ENCODE results near the gene STK39. TPM values are rescaled to one million over a fixed set of nuclear protein-coding genes. Genes with fewer than 3 reads are reported as not detected.

The STK39 gene
- total and polyA plus RNA-seq, 2 of the 4 experiments (the other 2 are of a cell fraction) = 11.8 to 16.4 TPM

DNA sequence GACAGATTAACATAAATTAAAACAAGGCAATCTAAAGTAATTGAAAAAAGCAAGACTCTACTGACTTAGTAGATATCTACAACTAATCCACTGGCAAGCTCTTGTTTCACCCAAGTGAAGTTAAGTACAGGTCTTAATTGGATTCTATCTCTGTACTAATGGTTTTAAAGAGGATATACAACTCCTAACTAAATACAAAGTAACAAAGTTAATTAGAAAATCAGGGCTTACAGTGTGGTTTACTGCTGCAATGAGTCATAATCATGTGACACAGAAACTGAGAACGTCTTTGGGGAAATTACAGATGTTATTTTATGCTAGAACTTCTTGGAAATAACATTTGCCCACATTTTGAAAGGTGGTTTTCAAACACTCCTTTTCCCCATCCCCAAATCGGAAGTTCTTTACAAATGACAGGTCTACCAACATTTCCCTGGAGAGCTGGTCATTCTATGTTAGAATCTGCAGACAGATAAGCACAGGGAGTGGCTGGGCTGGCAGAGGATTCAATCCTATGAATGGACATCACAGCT, 245.3 kb downstream of the STK39 start:
- Histone ChIP-seq H2BK5ac (ENCODE audit: low read depth, low read length, poor library complexity, severe bottlenecking) (peak overlapping the region; percentile 17), H3K36me3 (ENCODE audit: control insufficient read depth, insufficient read depth, low read length) (peaks cover 4% of the 10 kb centered on the region; the same call in 1 of the 2 replicates), H3K23ac (ENCODE audit: low read depth, low read length) (no peak overlapping the region), H2BK20ac (ENCODE audit: low read depth, low read length) (no peak overlapping the region), H3K56ac (ENCODE audit: extremely low read depth, insufficient read depth, low read length) (no peak overlapping the region), H4K20me1 (ENCODE audit: insufficient read depth, low read length) (no peaks in the 10 kb centered on the region), H3K9ac (ENCODE audit: low read depth, low read length) (no peak overlapping the region), H3K9me1 (ENCODE audit: insufficient read depth, low read length) (peaks cover 2% of the 10 kb centered on the region; the same call in 1 of the 2 replicates), H3K4me2 (ENCODE audit: low read depth, low read length) (no peak overlapping the region), H3K4me3 (ENCODE audit: insufficient read depth, low read depth, low read length) (no peak overlapping the region), H2BK120ac (ENCODE audit: low read depth, low read length) (no peak overlapping the region), H3K4me1 (ENCODE audit: control insufficient read depth, insufficient read depth, low read length) (peaks cover 4% of the 10 kb centered on the region), H3K14ac (replicated peaks; ENCODE audit: low read depth, low read length) (no peak overlapping the region), H4K91ac (ENCODE audit: insufficient read depth, low read depth, low read length) (no peak overlapping the region), H3K79me1 (ENCODE audit: low read depth in 1 of 2, low read length in 2 of 2) (peaks cover 0 to 8% of the 10 kb centered on the region in 2 experiments; a peak in 2 of 4 replicates), H3K27me3 (ENCODE audit: control insufficient read depth, insufficient read depth, low read length) (no peaks in the 10 kb centered on the region), H3K27ac (ENCODE audit: insufficient read depth, low read length) (peak overlapping the region; percentile 9; the same call in 1 of the 2 replicates), H2AK9ac (replicated peaks; ENCODE audit: low read depth, low read length, poor library complexity) (no peak overlapping the region), H4K5ac (ENCODE audit: low read depth, low read length) (no peak overlapping the region), H4K8ac (ENCODE audit: low read depth in 2 of 2, low read length in 2 of 2) (no peak overlapping the region), H2AFZ (replicated peaks; ENCODE audit: low read length, poor library complexity) (no peak overlapping the region), H2AK5ac (ENCODE audit: low read depth, low read length) (no peak overlapping the region), H3K4ac (ENCODE audit: low read depth, low read length) (no peak overlapping the region), H2BK15ac (ENCODE audit: low read depth, low read length) (no peak overlapping the region), H3K18ac (ENCODE audit: low read depth, low read length) (no peak overlapping the region), H3K9me3 (ENCODE audit: control insufficient read depth, insufficient read depth, low read length) (no peaks in the 10 kb centered on the region)
- POLR2A ChIA-PET (ENCODE audit: unreplicated experiment) = no interaction called here
- ATAC-seq (ENCODE audit: low read depth) (peak; percentile 64; the same call in 1 of the 2 replicates), DNase-seq (peak; percentile 59)
- TF ChIP-seq SMC3 (IDR thresholded peaks at IDR 0.05; ENCODE audit: low read depth, low read length) = no peak
- TF ChIP-seq FOS (IDR thresholded peaks at IDR 0.05; ENCODE audit: low read depth, low read length) = peak; percentile 16; the same call in 1 of the 2 replicates
- TF ChIP-seq, protein P1, sequence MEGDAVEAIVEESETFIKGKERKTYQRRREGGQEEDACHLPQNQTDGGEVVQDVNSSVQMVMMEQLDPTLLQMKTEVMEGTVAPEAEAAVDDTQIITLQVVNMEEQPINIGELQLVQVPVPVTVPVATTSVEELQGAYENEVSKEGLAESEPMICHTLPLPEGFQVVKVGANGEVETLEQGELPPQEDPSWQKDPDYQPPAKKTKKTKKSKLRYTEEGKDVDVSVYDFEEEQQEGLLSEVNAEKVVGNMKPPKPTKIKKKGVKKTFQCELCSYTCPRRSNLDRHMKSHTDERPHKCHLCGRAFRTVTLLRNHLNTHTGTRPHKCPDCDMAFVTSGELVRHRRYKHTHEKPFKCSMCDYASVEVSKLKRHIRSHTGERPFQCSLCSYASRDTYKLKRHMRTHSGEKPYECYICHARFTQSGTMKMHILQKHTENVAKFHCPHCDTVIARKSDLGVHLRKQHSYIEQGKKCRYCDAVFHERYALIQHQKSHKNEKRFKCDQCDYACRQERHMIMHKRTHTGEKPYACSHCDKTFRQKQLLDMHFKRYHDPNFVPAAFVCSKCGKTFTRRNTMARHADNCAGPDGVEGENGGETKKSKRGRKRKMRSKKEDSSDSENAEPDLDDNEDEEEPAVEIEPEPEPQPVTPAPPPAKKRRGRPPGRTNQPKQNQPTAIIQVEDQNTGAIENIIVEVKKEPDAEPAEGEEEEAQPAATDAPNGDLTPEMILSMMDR (conservative IDR thresholded peaks at IDR 0.05; ENCODE audit: low read depth, low read length) = no peak
- no peak for TF ChIP-seq POLR2A (IDR thresholded peaks at IDR 0.05; ENCODE audit: low read depth, low read length)
- no peak for TF ChIP-seq RAD21 (IDR thresholded peaks at IDR 0.05; ENCODE audit: low read length)
- peak; percentile 43; the same call in 1 of the 2 replicates for TF ChIP-seq BHLHE40 (IDR thresholded peaks at IDR 0.05; ENCODE audit: low read depth, low read length)
- TF ChIP-seq RFX5 (IDR thresholded peaks at IDR 0.05; ENCODE audit: low read depth, low read length) = no peak
- no peak for TF ChIP-seq NFE2L2 (IDR thresholded peaks at IDR 0.05; ENCODE audit: low read depth, low read length)
- no peak for TF ChIP-seq MAZ (IDR thresholded peaks at IDR 0.05; ENCODE audit: borderline replicate concordance, low read depth, low read length)
- TF ChIP-seq MXI1 (IDR thresholded peaks at IDR 0.05; ENCODE audit: borderline replicate concordance, low read depth, low read length) = no peak
- no peak for TF ChIP-seq RCOR1 (IDR thresholded peaks at IDR 0.05; ENCODE audit: insufficient replicate concordance, low read length)
- TF ChIP-seq CEBPB (IDR thresholded peaks at IDR 0.05; ENCODE audit: low read depth, low read length) = no peak
- TF ChIP-seq MAFK (IDR thresholded peaks at IDR 0.05; ENCODE audit: low read depth, low read length) = no peak
- no peak for TF ChIP-seq CHD1 (IDR thresholded peaks at IDR 0.05; ENCODE audit: low read depth, low read length)
- TF ChIP-seq, protein P2, sequence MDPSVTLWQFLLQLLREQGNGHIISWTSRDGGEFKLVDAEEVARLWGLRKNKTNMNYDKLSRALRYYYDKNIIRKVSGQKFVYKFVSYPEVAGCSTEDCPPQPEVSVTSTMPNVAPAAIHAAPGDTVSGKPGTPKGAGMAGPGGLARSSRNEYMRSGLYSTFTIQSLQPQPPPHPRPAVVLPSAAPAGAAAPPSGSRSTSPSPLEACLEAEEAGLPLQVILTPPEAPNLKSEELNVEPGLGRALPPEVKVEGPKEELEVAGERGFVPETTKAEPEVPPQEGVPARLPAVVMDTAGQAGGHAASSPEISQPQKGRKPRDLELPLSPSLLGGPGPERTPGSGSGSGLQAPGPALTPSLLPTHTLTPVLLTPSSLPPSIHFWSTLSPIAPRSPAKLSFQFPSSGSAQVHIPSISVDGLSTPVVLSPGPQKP (IDR thresholded peaks at IDR 0.05; ENCODE audit: borderline replicate concordance, low read depth, low read length) = no peak
- TF ChIP-seq, protein P3, sequence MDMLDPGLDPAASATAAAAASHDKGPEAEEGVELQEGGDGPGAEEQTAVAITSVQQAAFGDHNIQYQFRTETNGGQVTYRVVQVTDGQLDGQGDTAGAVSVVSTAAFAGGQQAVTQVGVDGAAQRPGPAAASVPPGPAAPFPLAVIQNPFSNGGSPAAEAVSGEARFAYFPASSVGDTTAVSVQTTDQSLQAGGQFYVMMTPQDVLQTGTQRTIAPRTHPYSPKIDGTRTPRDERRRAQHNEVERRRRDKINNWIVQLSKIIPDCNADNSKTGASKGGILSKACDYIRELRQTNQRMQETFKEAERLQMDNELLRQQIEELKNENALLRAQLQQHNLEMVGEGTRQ (IDR thresholded peaks at IDR 0.05; ENCODE audit: low read depth, low read length) = peak; percentile 67
- CTCF ChIA-PET = no interaction called here
- intact Hi-C loops (cut with micrococcal nuclease) (no loop called here), in situ Hi-C loops (cut with MboI; ENCODE audit: low sequenced_read_pairs) (no loop called here), dilution Hi-C loops (cut with HindIII; ENCODE audit: low sequenced_read_pairs, unreplicated experiment) (no loop called here)
- no TSS peak for BruUV-seq (replicated peaks)
- WGBS, 2 experiments (ENCODE audit: extremely low coverage in 2 of 2, insufficient read length in 1 of 2) = no CpG with 5 or more reads among the region's 2 CpGs
